Hepatocyte (in vitro differentiated cells): ENCODE measurements around the gene JMJD1C. TPM values are rescaled to one million over a fixed set of nuclear protein-coding genes. Genes with fewer than 3 reads are reported as not detected.

ENCODE experiments used
- DNase-seq: peaks from one replicate; pipeline ENCODE4 v3.0.0-alpha.2; 2016; ENCODE audit warnings: low spot score
- H2AFZ ChIP-seq: fragments of 200-600 bp; sonication (generic); 2 replicates; pipeline ENCODE4 v1.6.0; 2016; ENCODE audit warnings: antibody characterized with exemption, mild to moderate bottlenecking
- H3K27ac ChIP-seq: fragments of 200-600 bp; sonication (generic); 2 replicates; pipeline ENCODE4 v1.5.1; 2016; ENCODE audit warnings: mild to moderate bottlenecking
- H3K27me3 ChIP-seq: fragments of 200-600 bp; sonication (generic); 2 replicates; pipeline ENCODE4 v1.6.1; 2016
- H3K36me3 ChIP-seq: fragments of 200-600 bp; sonication (generic); replicated peaks from 2 replicates; pipeline ENCODE4 v1.5.1; 2016; ENCODE audit warnings: low read depth; ENCODE audit not compliant: insufficient read depth
- H3K4me1 ChIP-seq: fragments of 200-600 bp; sonication (generic); 2 replicates; pipeline ENCODE4 v1.5.1; 2016; ENCODE audit warnings: mild to moderate bottlenecking, moderate library complexity; ENCODE audit not compliant: insufficient read depth
- H3K4me2 ChIP-seq: fragments of 200-600 bp; sonication (generic); 2 replicates; pipeline ENCODE4 v1.6.0; 2016
- H3K4me3 ChIP-seq: fragments of 200-600 bp; sonication (generic); 2 replicates; pipeline ENCODE4 v1.5.1; 2016; ENCODE audit warnings: mild to moderate bottlenecking
- H3K79me2 ChIP-seq: fragments of 200-600 bp; sonication (generic); 2 replicates; pipeline ENCODE4 v1.6.0; 2017; ENCODE audit warnings: mild to moderate bottlenecking
- H3K9me2 ChIP-seq: fragments of 200-600 bp; sonication (generic); replicated peaks from 2 replicates; pipeline ENCODE4 v1.6.0; 2017; ENCODE audit warnings: mild to moderate bottlenecking; ENCODE audit not compliant: insufficient read depth
- H3K9me3 ChIP-seq: fragments of 200-600 bp; sonication (generic); 2 replicates; pipeline ENCODE4 v1.5.1; 2016; ENCODE audit warnings: low read depth, mild to moderate bottlenecking
- H4K20me1 ChIP-seq: fragments of 200-600 bp; sonication (generic); 2 replicates; pipeline ENCODE4 v1.6.0; 2016; ENCODE audit warnings: mild to moderate bottlenecking; ENCODE audit not compliant: insufficient read depth, poor library complexity, severe bottlenecking
- CTCF ChIP-seq: fragments of 200-600 bp; sonication (generic); IDR thresholded peaks from 2 replicates; pipeline ENCODE4 v1.5.1; 2016; ENCODE audit warnings: antibody characterized with exemption, mild to moderate bottlenecking; ENCODE audit not compliant: poor library complexity
- EZH2 ChIP-seq: fragments of 200-600 bp; sonication (generic); IDR thresholded peaks from 2 replicates; pipeline ENCODE4 v1.6.1; 2016; ENCODE audit warnings: antibody characterized with exemption, mild to moderate bottlenecking, borderline replicate concordance
- EZH2phosphoT487 ChIP-seq: fragments of 200-600 bp; sonication (generic); IDR thresholded peaks from one replicate; pipeline ENCODE4 v1.6.1; 2018; ENCODE audit warnings: antibody characterized with exemption, mild to moderate bottlenecking, low read depth, moderate library complexity; ENCODE audit not compliant: unreplicated experiment, severe bottlenecking
- WGBS: methylation state at CpG from one replicate; pipeline ENCODE4 v1.1.6; 2016; ENCODE audit warnings: low lambda C conversion rate; ENCODE audit errors: missing lambda C conversion rate; 5-methylcytosine and 5-hydroxymethylcytosine counted together
- polyA plus RNA-seq: library from polyadenylated mRNA; unstranded; fragments of >200 nt; fragmentation: Nextera tagmentation; extraction: Ambion mirVana; gene quantifications from 2 replicates; pipeline ENCODE4 v1.2.1, GENCODE V29; 2016
- total RNA-seq: library from RNA; depleted of rRNA; stranded (reverse); fragments of >200 nt; gene quantifications from 2 replicates; pipeline ENCODE4 v1.2.3, GENCODE V29; 2014

JMJD1C gene
- total and polyA plus RNA-seq, 2 experiments from 2014 or later = 43.2 to 177 TPM

GRCh38 chr10:63429281-63429680 is 36.5 kb downstream of the JMJD1C start:
- H3K9me3 ChIP-seq = no peaks in the 10 kb centered on the region
- DNase-seq = no peak
- no peak overlapping the region for H2AFZ ChIP-seq
- no peaks in the 10 kb centered on the region for H3K36me3 ChIP-seq
- H3K27me3 ChIP-seq = no peaks in the 10 kb centered on the region
- H3K27ac ChIP-seq = peak overlapping the region; percentile 44
- peaks cover 98% of the 10 kb centered on the region for H3K79me2 ChIP-seq
- H3K9me2 ChIP-seq = no peaks in the 10 kb centered on the region
- H3K4me1 ChIP-seq = peaks cover 13% of the 10 kb centered on the region
- WGBS = 78% methylated on average over 2 of the region's 2 CpGs
- no peak overlapping the region for H3K4me2 ChIP-seq
- no peak overlapping the region for H3K4me3 ChIP-seq
- H4K20me1 ChIP-seq = peaks cover 29% of the 10 kb centered on the region
- TF ChIP-seq EZH2 (no peak), CTCF (no peak), EZH2phosphoT487 (no peak)

DNA sequence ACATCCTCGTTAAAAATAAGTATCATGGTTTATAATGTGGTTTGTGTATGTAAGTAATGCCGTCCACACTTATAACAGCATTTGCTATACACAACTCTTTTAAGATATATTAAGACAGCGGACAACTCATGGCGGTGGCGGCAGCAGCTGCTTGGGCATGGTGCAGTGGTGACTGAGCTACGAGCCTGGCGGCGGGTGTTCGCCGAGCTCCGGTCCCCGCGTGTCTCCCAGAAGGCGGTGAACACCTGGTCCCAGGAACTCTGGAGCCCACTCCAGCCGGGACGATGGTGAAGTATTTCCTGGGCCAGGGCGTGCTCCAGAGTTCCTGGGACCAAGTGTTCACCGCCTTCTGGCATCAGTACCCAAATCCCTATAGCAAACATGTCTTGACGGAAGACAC is 38.8 kb downstream of the JMJD1C start:
- no peak for TF ChIP-seq CTCF
- TF ChIP-seq EZH2 = no peak
- TF ChIP-seq EZH2phosphoT487 = no peak
- Histone ChIP-seq H3K36me3 (no peaks in the 10 kb centered on the region), H3K27ac (no peak overlapping the region), H3K4me3 (no peak overlapping the region), H3K4me2 (no peak overlapping the region), H3K9me2 (no peaks in the 10 kb centered on the region), H3K9me3 (no peaks in the 10 kb centered on the region), H3K4me1 (peaks cover 13% of the 10 kb centered on the region), H3K79me2 (peaks cover 98% of the 10 kb centered on the region), H4K20me1 (peaks cover 31% of the 10 kb centered on the region), H3K27me3 (no peaks in the 10 kb centered on the region), H2AFZ (no peak overlapping the region)
- DNase-seq = no peak
- WGBS = 97% methylated on average over 19 of the region's 19 CpGs

GRCh38 chr10:63425512-63425911 is 40.3 kb downstream of the JMJD1C start:
- 91% methylated on average over 5 of the region's 5 CpGs for WGBS
- no peak overlapping the region for H3K4me3 ChIP-seq

More at GRCh38 chr10:63425512-63425911, 40.3 kb downstream of the JMJD1C start:
- Histone ChIP-seq H3K27ac (no peak overlapping the region), H3K4me1 (peaks cover 8% of the 10 kb centered on the region), H3K4me2 (no peak overlapping the region), H3K9me2 (no peaks in the 10 kb centered on the region), H3K27me3 (no peaks in the 10 kb centered on the region), H4K20me1 (peaks cover 31% of the 10 kb centered on the region), H2AFZ (no peak overlapping the region), H3K9me3 (no peaks in the 10 kb centered on the region), H3K36me3 (no peaks in the 10 kb centered on the region), H3K79me2 (peaks cover 98% of the 10 kb centered on the region)
- DNase-seq = no peak
- TF ChIP-seq CTCF = no peak
- TF ChIP-seq EZH2phosphoT487 = no peak
- TF ChIP-seq EZH2 = no peak
